ENCODE measurements around the gene PFN4.
A peak's percentile ranks its signal among the peaks of the same experiment; 100 is the strongest.

Gene PFN4

GRCh38 chr2:24076849-24077534, 46.1 kb downstream of the PFN4 start:
- no peak for DNase-seq

GRCh38 chr2:24075915-24076848, 47.0 kb downstream of the PFN4 start, which contains the start of gene SF3B6:
Gene SF3B6 (minus strand): TSS chr2:24076326. CDS start chr2:24076229, 97 bp downstream.
- DNase-seq: peak; percentile 99

- DNase-seq: no peak
Observed at GRCh38 chr2:24075259-24075658, 47.9 kb downstream of the PFN4 start.

GRCh38 chr2:24073816-24074215, 49.3 kb downstream of the PFN4 start:
- no peak for DNase-seq

GRCh38 chr2:24072259-24072658, 50.9 kb downstream of the PFN4 start:
- DNase-seq: no peak

- no peak for DNase-seq
Observed at GRCh38 chr2:24065341-24065740, 57.8 kb downstream of the PFN4 start.

All from NCI-H1105 (cell line).